Measurements from ENCODE around the gene WNT7B.

Gene WNT7B

DNA sequence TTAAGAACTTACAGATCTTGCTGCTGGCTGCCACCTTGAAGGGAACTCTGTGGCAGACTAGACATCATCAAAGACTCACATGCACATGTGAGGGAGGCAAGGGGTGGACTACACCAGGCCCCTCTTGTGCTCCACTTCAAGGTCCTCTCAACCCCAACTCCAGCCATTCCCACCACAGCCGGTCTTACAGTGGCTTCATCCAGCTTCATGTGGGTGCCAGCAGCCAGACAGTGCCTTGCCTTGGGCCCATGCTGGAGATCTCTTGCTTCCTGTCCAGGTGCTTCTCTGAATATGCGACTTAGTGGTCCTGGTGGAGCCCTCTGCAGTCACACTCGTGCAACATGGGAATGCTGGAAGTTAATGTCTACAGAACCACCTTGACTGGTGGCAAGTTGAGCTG lies 44.6 kb upstream of the WNT7B start:
- no peaks in the 10 kb centered on the region for H3K9me3 ChIP-seq (ENCODE audit: insufficient read depth, low read length)
- H3K36me3 ChIP-seq (ENCODE audit: insufficient read depth, insufficient read length, low read length) = no peaks in the 10 kb centered on the region
- peaks cover 36% of the 10 kb centered on the region for H3K27me3 ChIP-seq (ENCODE audit: insufficient read depth, insufficient read length)
- H3K4me1 ChIP-seq (ENCODE audit: insufficient read depth, insufficient read length) = peaks cover 4% of the 10 kb centered on the region
- H3K4me3 ChIP-seq (ENCODE audit: insufficient read length, low read depth) = no peak overlapping the region
- DNase-seq (ENCODE audit: low read depth, low spot score) = no peak
- no peak for TF ChIP-seq ZNF274 (IDR thresholded peaks at IDR 0.05; ENCODE audit: low read depth, low read length)
- TF ChIP-seq YY1 (IDR thresholded peaks at IDR 0.05; ENCODE audit: insufficient read depth, insufficient read length) = no peak
- TF ChIP-seq SUZ12 (IDR thresholded peaks at IDR 0.05; ENCODE audit: extremely low read depth, insufficient read depth, insufficient read length) = no peak
- no peak overlapping the region for H3K9ac ChIP-seq (ENCODE audit: insufficient read length, low read depth)

DNA sequence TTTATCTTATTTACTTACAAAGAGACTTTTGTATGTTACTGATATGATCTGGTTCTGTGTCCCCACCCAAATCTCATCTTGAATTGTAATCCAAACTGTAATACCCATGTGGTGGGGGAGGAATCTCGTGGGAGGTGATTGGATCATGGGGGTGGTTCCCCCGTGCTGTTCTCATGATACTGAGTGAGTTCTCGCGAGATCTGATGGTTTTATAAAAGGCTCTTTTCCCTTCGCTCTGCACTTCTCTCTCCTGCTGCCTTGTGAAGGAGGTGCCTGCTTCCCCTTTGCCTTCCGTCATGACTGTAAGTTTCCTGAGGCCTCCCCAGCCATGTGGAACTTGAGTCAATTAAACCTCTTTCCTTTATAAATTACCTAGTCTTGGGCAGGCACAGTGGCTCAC lies 42.4 kb upstream of the WNT7B start:
- TF ChIP-seq ZNF274 (IDR thresholded peaks at IDR 0.05; ENCODE audit: low read depth, low read length) = no peak
- no peak for TF ChIP-seq YY1 (IDR thresholded peaks at IDR 0.05; ENCODE audit: insufficient read depth, insufficient read length)
- TF ChIP-seq SUZ12 (IDR thresholded peaks at IDR 0.05; ENCODE audit: extremely low read depth, insufficient read depth, insufficient read length) = no peak
- Histone ChIP-seq H3K4me1 (ENCODE audit: insufficient read depth, insufficient read length) (peaks cover 4% of the 10 kb centered on the region), H3K4me3 (ENCODE audit: insufficient read length, low read depth) (no peak overlapping the region), H3K9ac (ENCODE audit: insufficient read length, low read depth) (no peak overlapping the region), H3K27me3 (ENCODE audit: insufficient read depth, insufficient read length) (peaks cover 14% of the 10 kb centered on the region), H3K9me3 (ENCODE audit: insufficient read depth, low read length) (no peaks in the 10 kb centered on the region), H3K36me3 (ENCODE audit: insufficient read depth, insufficient read length, low read length) (no peaks in the 10 kb centered on the region)
- no peak for DNase-seq (ENCODE audit: low read depth, low spot score)

DNA sequence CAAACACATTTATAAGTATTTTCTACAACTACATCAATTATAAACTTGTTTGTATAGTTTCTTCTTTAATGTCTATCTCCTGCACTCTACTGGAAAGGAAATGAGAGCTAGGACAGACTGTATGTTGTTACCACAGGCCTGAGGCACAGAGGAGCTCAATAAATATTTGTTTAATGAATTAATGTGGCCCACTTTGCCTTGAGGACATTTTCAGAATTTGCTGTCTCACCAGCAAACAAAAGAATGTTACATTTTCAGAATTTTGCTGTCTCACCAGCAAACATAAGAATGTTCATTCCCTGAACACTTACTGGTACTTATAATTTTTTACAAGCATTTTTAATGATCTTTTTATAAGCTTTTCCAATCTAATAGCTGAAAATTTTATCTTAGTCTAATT lies 41.9 kb upstream of the WNT7B start:
- TF ChIP-seq YY1 (IDR thresholded peaks at IDR 0.05; ENCODE audit: insufficient read depth, insufficient read length) = no peak
- no peak for TF ChIP-seq SUZ12 (IDR thresholded peaks at IDR 0.05; ENCODE audit: extremely low read depth, insufficient read depth, insufficient read length)
- TF ChIP-seq ZNF274 (IDR thresholded peaks at IDR 0.05; ENCODE audit: low read depth, low read length) = no peak
- peaks cover 4% of the 10 kb centered on the region for H3K4me1 ChIP-seq (ENCODE audit: insufficient read depth, insufficient read length)
- H3K9ac ChIP-seq (ENCODE audit: insufficient read length, low read depth) = no peak overlapping the region
- H3K9me3 ChIP-seq (ENCODE audit: insufficient read depth, low read length) = no peaks in the 10 kb centered on the region
- no peaks in the 10 kb centered on the region for H3K36me3 ChIP-seq (ENCODE audit: insufficient read depth, insufficient read length, low read length)
- no peak overlapping the region for H3K4me3 ChIP-seq (ENCODE audit: insufficient read length, low read depth)
- no peak for DNase-seq (ENCODE audit: low read depth, low spot score)
- peaks cover 10% of the 10 kb centered on the region for H3K27me3 ChIP-seq (ENCODE audit: insufficient read depth, insufficient read length)

DNA sequence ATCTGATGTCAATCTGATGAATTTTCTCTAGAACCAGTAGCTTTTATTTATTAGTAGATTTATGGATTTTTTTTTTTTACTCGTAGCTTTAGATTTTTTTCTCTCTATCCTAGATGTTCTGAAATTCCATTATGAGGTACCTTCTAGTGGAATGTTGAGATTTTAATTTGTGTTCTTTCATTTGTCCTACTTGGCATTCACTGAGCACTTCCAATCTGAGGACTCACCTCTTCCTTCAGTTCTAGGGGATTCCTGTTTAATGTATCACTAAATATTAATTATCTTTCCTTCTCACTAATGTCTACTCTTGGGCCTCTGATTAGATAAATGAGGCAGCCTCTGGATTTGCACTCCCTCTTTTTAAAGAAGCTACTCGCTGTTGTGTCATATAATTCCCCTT lies 40.2 kb upstream of the WNT7B start:
- no peak overlapping the region for H3K4me3 ChIP-seq (ENCODE audit: insufficient read length, low read depth)
- H3K27me3 ChIP-seq (ENCODE audit: insufficient read depth, insufficient read length) = no peaks in the 10 kb centered on the region
- H3K36me3 ChIP-seq (ENCODE audit: insufficient read depth, insufficient read length, low read length) = no peaks in the 10 kb centered on the region
- peaks cover 11% of the 10 kb centered on the region for H3K4me1 ChIP-seq (ENCODE audit: insufficient read depth, insufficient read length)
- TF ChIP-seq YY1 (IDR thresholded peaks at IDR 0.05; ENCODE audit: insufficient read depth, insufficient read length) (no peak), ZNF274 (IDR thresholded peaks at IDR 0.05; ENCODE audit: low read depth, low read length) (no peak), SUZ12 (IDR thresholded peaks at IDR 0.05; ENCODE audit: extremely low read depth, insufficient read depth, insufficient read length) (no peak)
- no peaks in the 10 kb centered on the region for H3K9me3 ChIP-seq (ENCODE audit: insufficient read depth, low read length)
- DNase-seq (ENCODE audit: low read depth, low spot score) = no peak
- no peak overlapping the region for H3K9ac ChIP-seq (ENCODE audit: insufficient read length, low read depth)

DNA sequence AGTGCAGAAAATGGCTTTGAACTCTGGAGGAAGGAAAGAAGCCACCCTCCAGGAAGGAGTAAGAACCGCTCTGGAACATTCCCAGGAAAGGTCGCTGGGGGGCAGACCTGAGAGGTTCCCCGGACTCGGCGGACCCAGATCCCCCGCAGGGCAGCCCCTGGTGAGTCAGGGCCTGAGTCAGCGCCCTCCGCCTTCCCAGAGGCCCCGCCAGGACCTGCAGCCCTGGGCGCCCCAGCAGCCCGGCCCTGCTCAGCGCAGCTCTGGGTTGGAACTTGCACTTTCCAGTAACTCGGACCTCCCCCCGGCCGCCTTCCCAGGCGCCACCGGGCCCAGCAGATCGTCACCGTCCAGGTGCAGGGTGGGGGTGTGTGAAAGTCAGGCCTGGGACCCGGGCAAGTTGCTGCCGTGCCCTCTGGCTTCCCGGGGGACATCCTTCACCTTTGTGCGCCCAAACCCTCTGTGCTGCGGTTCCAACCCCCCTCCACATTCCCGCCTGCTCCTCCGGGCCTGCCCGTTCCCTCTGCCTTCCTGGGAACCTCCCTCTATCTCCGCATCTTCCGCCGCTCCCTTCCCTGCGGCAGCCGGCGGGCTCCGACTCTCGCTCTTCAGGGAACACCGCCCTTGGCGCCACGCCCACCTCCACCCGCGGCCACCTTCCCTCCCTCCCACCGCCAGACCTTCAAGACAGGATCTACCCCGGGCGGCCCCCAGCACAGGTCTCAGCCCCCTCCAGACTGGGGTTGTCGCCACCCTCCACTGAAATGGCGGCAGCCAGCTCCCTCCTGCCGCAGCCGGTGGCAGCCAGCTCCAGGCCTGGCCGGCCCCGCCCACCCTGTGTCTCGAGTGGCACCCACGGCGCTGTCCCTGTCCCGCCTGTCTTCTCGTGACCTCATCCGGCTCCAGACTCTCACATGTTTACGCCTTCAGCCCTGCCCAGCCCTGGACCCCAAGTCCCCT lies 36.8 kb upstream of the WNT7B start:
- Histone ChIP-seq H3K9me3 (ENCODE audit: insufficient read depth, low read length) (no peaks in the 10 kb centered on the region), H3K9ac (ENCODE audit: insufficient read length, low read depth) (peak overlapping the region; percentile 94), H3K4me1 (ENCODE audit: insufficient read depth, insufficient read length) (peaks cover 11% of the 10 kb centered on the region), H3K27me3 (ENCODE audit: insufficient read depth, insufficient read length) (no peaks in the 10 kb centered on the region), H3K4me3 (ENCODE audit: insufficient read length, low read depth) (peak overlapping the region; percentile 67), H3K36me3 (ENCODE audit: insufficient read depth, insufficient read length, low read length) (no peaks in the 10 kb centered on the region)
- TF ChIP-seq ZNF274 (IDR thresholded peaks at IDR 0.05; ENCODE audit: low read depth, low read length) (no peak), YY1 (IDR thresholded peaks at IDR 0.05; ENCODE audit: insufficient read depth, insufficient read length) (no peak), SUZ12 (IDR thresholded peaks at IDR 0.05; ENCODE audit: extremely low read depth, insufficient read depth, insufficient read length) (no peak)
- peak; percentile 32 for DNase-seq (ENCODE audit: low read depth, low spot score)

DNA sequence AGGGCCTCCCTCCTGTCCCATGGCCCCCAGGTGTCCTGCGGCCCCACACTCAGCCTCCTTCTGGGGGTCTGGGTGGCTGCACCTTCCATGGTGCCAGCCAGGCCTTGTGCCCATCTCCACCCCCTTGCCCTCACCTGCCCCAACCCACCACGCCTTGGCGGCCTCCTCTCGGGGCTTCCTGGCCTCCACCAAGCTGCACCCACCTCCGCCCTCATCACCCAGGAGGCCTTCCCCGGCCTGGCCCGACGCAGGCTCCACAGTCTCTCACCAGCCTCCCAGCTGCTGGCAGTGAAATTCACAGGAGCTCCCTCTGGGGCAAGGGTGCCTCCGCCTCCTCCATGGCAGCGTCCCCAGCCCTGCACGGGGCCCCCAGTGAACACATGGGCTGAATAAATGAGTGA lies 35.9 kb upstream of the WNT7B start:
- TF ChIP-seq ZNF274 (IDR thresholded peaks at IDR 0.05; ENCODE audit: low read depth, low read length) (no peak), SUZ12 (IDR thresholded peaks at IDR 0.05; ENCODE audit: extremely low read depth, insufficient read depth, insufficient read length) (no peak), YY1 (IDR thresholded peaks at IDR 0.05; ENCODE audit: insufficient read depth, insufficient read length) (no peak)
- H3K9ac ChIP-seq (ENCODE audit: insufficient read length, low read depth) = peak overlapping the region; percentile 94

DNA sequence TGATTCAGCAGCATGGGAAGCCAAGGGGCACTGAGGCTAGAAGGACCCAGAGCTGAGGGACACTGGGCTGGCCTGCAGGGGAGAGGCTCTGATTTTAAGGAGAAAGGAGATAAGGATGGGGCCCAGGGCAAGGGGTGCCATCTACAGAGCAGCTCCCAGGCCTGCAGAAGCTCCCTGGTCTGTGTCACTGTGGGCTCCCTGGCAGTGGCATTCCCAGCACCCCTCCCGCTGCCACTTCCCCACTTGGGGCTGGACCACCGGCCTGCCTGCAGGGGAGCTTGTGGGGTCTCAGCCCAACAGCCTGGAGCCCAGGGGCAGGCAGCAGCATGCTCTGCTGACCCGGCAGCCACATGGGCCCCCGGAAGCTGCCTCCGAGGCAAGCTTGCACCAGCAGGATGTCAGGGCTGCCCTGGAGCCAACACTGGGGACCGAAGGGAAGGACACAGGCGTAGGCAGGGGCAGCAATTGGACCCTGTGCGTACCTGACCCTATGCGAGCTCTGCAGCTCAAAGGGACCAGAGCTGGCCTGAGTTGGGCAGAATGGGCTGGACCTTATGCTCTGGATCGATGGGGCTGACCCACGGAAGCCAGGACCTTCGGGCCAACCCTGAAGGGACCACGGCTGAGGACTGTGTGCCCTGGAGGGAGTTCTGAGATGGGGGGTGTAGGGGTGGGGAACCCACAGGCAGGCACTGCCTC lies 35.4 kb upstream of the WNT7B start:
- DNase-seq (ENCODE audit: low read depth, low spot score) = no peak
- Histone ChIP-seq H3K27me3 (ENCODE audit: insufficient read depth, insufficient read length) (no peaks in the 10 kb centered on the region), H3K36me3 (ENCODE audit: insufficient read depth, insufficient read length, low read length) (no peaks in the 10 kb centered on the region), H3K4me1 (ENCODE audit: insufficient read depth, insufficient read length) (peaks cover 16% of the 10 kb centered on the region), H3K9ac (ENCODE audit: insufficient read length, low read depth) (peak overlapping the region; percentile 32), H3K9me3 (ENCODE audit: insufficient read depth, low read length) (no peaks in the 10 kb centered on the region), H3K4me3 (ENCODE audit: insufficient read length, low read depth) (no peak overlapping the region)
- no peak for TF ChIP-seq SUZ12 (IDR thresholded peaks at IDR 0.05; ENCODE audit: extremely low read depth, insufficient read depth, insufficient read length)
- TF ChIP-seq ZNF274 (IDR thresholded peaks at IDR 0.05; ENCODE audit: low read depth, low read length) = no peak
- no peak for TF ChIP-seq YY1 (IDR thresholded peaks at IDR 0.05; ENCODE audit: insufficient read depth, insufficient read length)

More for the DNA sequence above, 35.9 kb upstream of the WNT7B start:
- H3K36me3 ChIP-seq (ENCODE audit: insufficient read depth, insufficient read length, low read length) = no peaks in the 10 kb centered on the region
- no peaks in the 10 kb centered on the region for H3K9me3 ChIP-seq (ENCODE audit: insufficient read depth, low read length)
- no peak for DNase-seq (ENCODE audit: low read depth, low spot score)
- H3K27me3 ChIP-seq (ENCODE audit: insufficient read depth, insufficient read length) = no peaks in the 10 kb centered on the region
- H3K4me3 ChIP-seq (ENCODE audit: insufficient read length, low read depth) = no peak overlapping the region
- peaks cover 13% of the 10 kb centered on the region for H3K4me1 ChIP-seq (ENCODE audit: insufficient read depth, insufficient read length)

Measured in NT2/D1 (cell line).